A549 (cell line): ENCODE results near the gene SMIM38.

Source experiments
- CHD4 ChIP-seq: fragments of 200-600 bp; sonication (generic); IDR thresholded peaks from 2 replicates; pipeline ENCODE4 v1.6.1; 2016; ENCODE audit warnings: antibody characterized with exemption, mild to moderate bottlenecking, borderline replicate concordance
- FOSL2 ChIP-seq, 2 experiments: fragments of 450-650 bp in 1 of 2; fragments of >200 bp in 1 of 2; sonication (Bioruptor Twin) in 1 of 2; formaldehyde crosslinking; IDR thresholded peaks; 2 replicates each; pipeline versions ENCODE4 v1.5.0 to v1.6.1; 2016 to 2020; ENCODE audit warnings: mild to moderate bottlenecking in 1 of 2, moderate library complexity in 1 of 2
- KDM1A ChIP-seq: fragments of 200-600 bp; sonication (generic); IDR thresholded peaks from 2 replicates; pipeline ENCODE4 v1.6.1; 2016; ENCODE audit warnings: low read depth, mild to moderate bottlenecking
- MAX ChIP-seq: IDR thresholded peaks from 2 replicates; pipeline ENCODE4 v1.6.1; 2012
- NPAS2 ChIP-seq: fragments of 250-450 bp; sonication (Bioruptor Pico); IDR thresholded peaks from 2 replicates; pipeline ENCODE4 v1.8.0; 2022; ENCODE audit warnings: mild to moderate bottlenecking, moderate library complexity, borderline replicate concordance
- TF ChIP-seq, protein P1 (sequence below): fragments of >200 bp; sonication (Bioruptor Twin); formaldehyde crosslinking; IDR thresholded peaks from 3 replicates; pipeline ENCODE4 v1.5.1; 2016
- TF ChIP-seq, protein P2 (sequence below): IDR thresholded peaks from 2 replicates; pipeline ENCODE4 v1.6.1; 2012
- TF ChIP-seq, protein P3 (sequence below): fragments of 250-450 bp; sonication (Bioruptor Pico); IDR thresholded peaks from 2 replicates; pipeline ENCODE4 v1.5.0; 2021; ENCODE audit warnings: mild to moderate bottlenecking, moderate library complexity, borderline replicate concordance
- TF ChIP-seq, protein P4 (sequence below): fragments of 250-450 bp; sonication (Bioruptor Pico); IDR thresholded peaks from 2 replicates; pipeline ENCODE4 v1.5.0; 2020; ENCODE audit warnings: low read depth, mild to moderate bottlenecking, moderate library complexity

- TF ChIP-seq, protein P1, sequence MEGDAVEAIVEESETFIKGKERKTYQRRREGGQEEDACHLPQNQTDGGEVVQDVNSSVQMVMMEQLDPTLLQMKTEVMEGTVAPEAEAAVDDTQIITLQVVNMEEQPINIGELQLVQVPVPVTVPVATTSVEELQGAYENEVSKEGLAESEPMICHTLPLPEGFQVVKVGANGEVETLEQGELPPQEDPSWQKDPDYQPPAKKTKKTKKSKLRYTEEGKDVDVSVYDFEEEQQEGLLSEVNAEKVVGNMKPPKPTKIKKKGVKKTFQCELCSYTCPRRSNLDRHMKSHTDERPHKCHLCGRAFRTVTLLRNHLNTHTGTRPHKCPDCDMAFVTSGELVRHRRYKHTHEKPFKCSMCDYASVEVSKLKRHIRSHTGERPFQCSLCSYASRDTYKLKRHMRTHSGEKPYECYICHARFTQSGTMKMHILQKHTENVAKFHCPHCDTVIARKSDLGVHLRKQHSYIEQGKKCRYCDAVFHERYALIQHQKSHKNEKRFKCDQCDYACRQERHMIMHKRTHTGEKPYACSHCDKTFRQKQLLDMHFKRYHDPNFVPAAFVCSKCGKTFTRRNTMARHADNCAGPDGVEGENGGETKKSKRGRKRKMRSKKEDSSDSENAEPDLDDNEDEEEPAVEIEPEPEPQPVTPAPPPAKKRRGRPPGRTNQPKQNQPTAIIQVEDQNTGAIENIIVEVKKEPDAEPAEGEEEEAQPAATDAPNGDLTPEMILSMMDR: no peak
- TF ChIP-seq CHD4 (no peak), KDM1A (no peak), MAX (no peak), NPAS2 (CRISPR knock-in tag) (no peak), FOSL2 (IDR thresholded peaks at IDR 0.05) (no peak), FOSL2 (CRISPR knock-in tag; IDR thresholded peaks at IDR 0.05) (no peak)
- TF ChIP-seq, protein P2, sequence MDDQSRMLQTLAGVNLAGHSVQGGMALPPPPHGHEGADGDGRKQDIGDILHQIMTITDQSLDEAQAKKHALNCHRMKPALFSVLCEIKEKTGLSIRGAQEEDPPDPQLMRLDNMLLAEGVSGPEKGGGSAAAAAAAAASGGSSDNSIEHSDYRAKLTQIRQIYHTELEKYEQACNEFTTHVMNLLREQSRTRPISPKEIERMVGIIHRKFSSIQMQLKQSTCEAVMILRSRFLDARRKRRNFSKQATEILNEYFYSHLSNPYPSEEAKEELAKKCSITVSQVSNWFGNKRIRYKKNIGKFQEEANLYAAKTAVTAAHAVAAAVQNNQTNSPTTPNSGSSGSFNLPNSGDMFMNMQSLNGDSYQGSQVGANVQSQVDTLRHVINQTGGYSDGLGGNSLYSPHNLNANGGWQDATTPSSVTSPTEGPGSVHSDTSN: no peak
- TF ChIP-seq, protein P3, sequence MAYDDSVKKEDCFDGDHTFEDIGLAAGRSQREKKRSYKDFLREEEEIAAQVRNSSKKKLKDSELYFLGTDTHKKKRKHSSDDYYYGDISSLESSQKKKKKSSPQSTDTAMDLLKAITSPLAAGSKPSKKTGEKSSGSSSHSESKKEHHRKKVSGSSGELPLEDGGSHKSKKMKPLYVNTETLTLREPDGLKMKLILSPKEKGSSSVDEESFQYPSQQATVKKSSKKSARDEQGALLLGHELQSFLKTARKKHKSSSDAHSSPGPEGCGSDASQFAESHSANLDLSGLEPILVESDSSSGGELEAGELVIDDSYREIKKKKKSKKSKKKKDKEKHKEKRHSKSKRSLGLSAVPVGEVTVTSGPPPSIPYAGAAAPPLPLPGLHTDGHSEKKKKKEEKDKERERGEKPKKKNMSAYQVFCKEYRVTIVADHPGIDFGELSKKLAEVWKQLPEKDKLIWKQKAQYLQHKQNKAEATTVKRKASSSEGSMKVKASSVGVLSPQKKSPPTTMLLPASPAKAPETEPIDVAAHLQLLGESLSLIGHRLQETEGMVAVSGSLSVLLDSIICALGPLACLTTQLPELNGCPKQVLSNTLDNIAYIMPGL (CRISPR knock-in tag): no peak
- TF ChIP-seq, protein P4, sequence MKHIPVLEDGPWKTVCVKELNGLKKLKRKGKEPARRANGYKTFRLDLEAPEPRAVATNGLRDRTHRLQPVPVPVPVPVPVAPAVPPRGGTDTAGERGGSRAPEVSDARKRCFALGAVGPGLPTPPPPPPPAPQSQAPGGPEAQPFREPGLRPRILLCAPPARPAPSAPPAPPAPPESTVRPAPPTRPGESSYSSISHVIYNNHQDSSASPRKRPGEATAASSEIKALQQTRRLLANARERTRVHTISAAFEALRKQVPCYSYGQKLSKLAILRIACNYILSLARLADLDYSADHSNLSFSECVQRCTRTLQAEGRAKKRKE (CRISPR knock-in tag): no peak
These were observed 42.5 kb upstream of the SMIM38 start for GRCh38 chr11:69113226-69113625.
